Measurements from ENCODE around the gene ADA. TPM values are rescaled to one million over a fixed set of nuclear protein-coding genes. Genes with fewer than 3 reads are reported as not detected.

ADA gene
- total and polyA plus RNA-seq, 2 of the 13 experiments (the other 11 are each of a cell fraction or from before 2014, with no cell fraction given), result 2.5 to 11.3 TPM

DNA sequence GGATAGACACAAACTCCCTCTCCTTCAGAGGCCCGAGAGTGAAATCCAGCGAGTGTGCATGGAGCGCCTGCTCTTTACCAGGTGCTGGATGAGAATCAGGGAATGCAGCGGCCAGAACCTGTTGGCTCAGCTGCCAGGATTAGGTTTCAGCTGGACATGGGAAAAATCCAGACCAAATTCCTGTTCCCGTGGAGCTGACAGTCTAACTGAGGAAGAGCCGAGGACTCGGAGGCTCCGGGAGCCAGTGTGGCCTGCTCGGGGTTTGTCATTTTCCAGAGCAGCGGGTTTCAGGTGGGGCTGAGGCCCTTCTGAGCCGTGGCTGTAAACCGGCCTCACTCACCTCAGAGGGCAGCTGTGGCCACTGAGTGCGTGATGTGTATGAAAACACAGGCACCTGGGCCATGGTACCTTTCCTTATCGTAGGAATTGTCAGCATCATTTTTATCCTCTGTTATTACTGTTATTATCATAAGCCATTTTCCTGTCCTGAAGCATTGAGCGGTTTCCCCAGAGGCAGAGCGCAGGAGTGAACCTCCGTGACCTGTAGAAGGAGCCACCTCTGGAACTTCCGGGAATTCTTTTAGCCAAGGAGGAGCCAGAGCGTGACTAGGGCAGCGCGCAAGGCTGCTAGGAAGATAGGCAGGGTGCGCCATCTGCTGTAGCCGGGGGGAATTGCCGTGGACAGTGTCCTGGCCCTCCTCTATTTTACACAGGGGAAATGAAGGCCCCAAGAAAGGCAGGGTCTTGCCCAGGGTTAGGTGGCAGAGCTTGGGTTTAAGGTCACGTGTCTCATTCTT, 41.8 kb downstream of the ADA start (continued):
- TF ChIP-seq TAF1 (CRISPR knock-in tag; IDR thresholded peaks at IDR 0.05) (peak; percentile 57; the same call in 1 of the 2 replicates), ZMYM4 (CRISPR knock-in tag; IDR thresholded peaks at IDR 0.05) (peak; percentile 88), ZNF543 (CRISPR knock-in tag; IDR thresholded peaks at IDR 0.05) (peak; percentile 72; the same call in 1 of the 2 replicates), ZFYVE20 (CRISPR knock-in tag; IDR thresholded peaks at IDR 0.05; ENCODE audit: borderline replicate concordance, low read depth) (no peak), FOXJ3 (CRISPR knock-in tag; IDR thresholded peaks at IDR 0.05; ENCODE audit: borderline replicate concordance) (peak; percentile 68; the same call in 1 of the 2 replicates), HMGA1 (CRISPR knock-in tag; conservative IDR thresholded peaks at IDR 0.05) (no peak; the same call in 1 of the 2 replicates), HHEX (CRISPR knock-in tag; IDR thresholded peaks at IDR 0.05) (no peak), FOXO1 (CRISPR knock-in tag; IDR thresholded peaks at IDR 0.05) (peak; percentile 71; the same call in 1 of the 2 replicates), ZFP36L1 (CRISPR knock-in tag; IDR thresholded peaks at IDR 0.05) (peak; percentile 92), ZNF550 (CRISPR knock-in tag; IDR thresholded peaks at IDR 0.05; ENCODE audit: borderline replicate concordance) (no peak; the same call in 1 of the 2 replicates), SIN3B (IDR thresholded peaks at IDR 0.05; ENCODE audit: low read length) (peak; percentile 57; the same call in 1 of the 2 replicates), CENPX (CRISPR knock-in tag; IDR thresholded peaks at IDR 0.05) (no peak), SATB2 (CRISPR knock-in tag; IDR thresholded peaks at IDR 0.05) (peak; percentile 76; the same call in 1 of the 2 replicates), ZSCAN9 (CRISPR knock-in tag; IDR thresholded peaks at IDR 0.05; ENCODE audit: borderline replicate concordance) (peak; percentile 70; the same call in 1 of the 2 replicates), FOXC1 (CRISPR knock-in tag; IDR thresholded peaks at IDR 0.05; ENCODE audit: borderline replicate concordance) (peak; percentile 85), ZNF207 (IDR thresholded peaks at IDR 0.05; ENCODE audit: borderline replicate concordance) (no peak), ZSCAN12 (CRISPR knock-in tag; IDR thresholded peaks at IDR 0.05) (0 out of 2 replicates have a peak, but pooled peaks have one; percentile 29), ZNF558 (CRISPR knock-in tag; IDR thresholded peaks at IDR 0.05; ENCODE audit: borderline replicate concordance) (no peak)
- TF ChIP-seq, protein P1, sequence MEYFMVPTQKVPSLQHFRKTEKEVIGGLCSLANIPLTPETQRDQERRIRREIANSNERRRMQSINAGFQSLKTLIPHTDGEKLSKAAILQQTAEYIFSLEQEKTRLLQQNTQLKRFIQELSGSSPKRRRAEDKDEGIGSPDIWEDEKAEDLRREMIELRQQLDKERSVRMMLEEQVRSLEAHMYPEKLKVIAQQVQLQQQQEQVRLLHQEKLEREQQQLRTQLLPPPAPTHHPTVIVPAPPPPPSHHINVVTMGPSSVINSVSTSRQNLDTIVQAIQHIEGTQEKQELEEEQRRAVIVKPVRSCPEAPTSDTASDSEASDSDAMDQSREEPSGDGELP (IDR thresholded peaks at IDR 0.05; ENCODE audit: borderline replicate concordance, low read depth), result no peak; the same call in none of the 2 replicates
- TF ChIP-seq, protein P2, sequence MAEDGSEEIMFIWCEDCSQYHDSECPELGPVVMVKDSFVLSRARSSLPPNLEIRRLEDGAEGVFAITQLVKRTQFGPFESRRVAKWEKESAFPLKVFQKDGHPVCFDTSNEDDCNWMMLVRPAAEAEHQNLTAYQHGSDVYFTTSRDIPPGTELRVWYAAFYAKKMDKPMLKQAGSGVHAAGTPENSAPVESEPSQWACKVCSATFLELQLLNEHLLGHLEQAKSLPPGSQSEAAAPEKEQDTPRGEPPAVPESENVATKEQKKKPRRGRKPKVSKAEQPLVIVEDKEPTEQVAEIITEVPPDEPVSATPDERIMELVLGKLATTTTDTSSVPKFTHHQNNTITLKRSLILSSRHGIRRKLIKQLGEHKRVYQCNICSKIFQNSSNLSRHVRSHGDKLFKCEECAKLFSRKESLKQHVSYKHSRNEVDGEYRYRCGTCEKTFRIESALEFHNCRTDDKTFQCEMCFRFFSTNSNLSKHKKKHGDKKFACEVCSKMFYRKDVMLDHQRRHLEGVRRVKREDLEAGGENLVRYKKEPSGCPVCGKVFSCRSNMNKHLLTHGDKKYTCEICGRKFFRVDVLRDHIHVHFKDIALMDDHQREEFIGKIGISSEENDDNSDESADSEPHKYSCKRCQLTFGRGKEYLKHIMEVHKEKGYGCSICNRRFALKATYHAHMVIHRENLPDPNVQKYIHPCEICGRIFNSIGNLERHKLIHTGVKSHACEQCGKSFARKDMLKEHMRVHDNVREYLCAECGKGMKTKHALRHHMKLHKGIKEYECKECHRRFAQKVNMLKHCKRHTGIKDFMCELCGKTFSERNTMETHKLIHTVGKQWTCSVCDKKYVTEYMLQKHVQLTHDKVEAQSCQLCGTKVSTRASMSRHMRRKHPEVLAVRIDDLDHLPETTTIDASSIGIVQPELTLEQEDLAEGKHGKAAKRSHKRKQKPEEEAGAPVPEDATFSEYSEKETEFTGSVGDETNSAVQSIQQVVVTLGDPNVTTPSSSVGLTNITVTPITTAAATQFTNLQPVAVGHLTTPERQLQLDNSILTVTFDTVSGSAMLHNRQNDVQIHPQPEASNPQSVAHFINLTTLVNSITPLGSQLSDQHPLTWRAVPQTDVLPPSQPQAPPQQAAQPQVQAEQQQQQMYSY (CRISPR knock-in tag; IDR thresholded peaks at IDR 0.05), result peak; percentile 8; the same call in 1 of the 2 replicates
- TF ChIP-seq, protein P3, sequence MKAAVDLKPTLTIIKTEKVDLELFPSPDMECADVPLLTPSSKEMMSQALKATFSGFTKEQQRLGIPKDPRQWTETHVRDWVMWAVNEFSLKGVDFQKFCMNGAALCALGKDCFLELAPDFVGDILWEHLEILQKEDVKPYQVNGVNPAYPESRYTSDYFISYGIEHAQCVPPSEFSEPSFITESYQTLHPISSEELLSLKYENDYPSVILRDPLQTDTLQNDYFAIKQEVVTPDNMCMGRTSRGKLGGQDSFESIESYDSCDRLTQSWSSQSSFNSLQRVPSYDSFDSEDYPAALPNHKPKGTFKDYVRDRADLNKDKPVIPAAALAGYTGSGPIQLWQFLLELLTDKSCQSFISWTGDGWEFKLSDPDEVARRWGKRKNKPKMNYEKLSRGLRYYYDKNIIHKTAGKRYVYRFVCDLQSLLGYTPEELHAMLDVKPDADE (CRISPR knock-in tag; IDR thresholded peaks at IDR 0.05), result 0 out of 2 replicates have a peak, but pooled peaks have one; percentile 52
- TF ChIP-seq, protein P4, sequence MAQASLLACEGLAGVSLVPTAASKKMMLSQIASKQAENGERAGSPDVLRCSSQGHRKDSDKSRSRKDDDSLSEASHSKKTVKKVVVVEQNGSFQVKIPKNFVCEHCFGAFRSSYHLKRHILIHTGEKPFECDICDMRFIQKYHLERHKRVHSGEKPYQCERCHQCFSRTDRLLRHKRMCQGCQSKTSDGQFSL (CRISPR knock-in tag; IDR thresholded peaks at IDR 0.05), result 0 out of 2 replicates have a peak, but pooled peaks have one; percentile 19
- TF ChIP-seq, protein P5, sequence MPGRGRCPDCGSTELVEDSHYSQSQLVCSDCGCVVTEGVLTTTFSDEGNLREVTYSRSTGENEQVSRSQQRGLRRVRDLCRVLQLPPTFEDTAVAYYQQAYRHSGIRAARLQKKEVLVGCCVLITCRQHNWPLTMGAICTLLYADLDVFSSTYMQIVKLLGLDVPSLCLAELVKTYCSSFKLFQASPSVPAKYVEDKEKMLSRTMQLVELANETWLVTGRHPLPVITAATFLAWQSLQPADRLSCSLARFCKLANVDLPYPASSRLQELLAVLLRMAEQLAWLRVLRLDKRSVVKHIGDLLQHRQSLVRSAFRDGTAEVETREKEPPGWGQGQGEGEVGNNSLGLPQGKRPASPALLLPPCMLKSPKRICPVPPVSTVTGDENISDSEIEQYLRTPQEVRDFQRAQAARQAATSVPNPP (CRISPR knock-in tag; IDR thresholded peaks at IDR 0.05), result no peak

All from HepG2 (cell line).